ENCODE measurements around the gene MIA3. TPM values are rescaled to one million over a fixed set of nuclear protein-coding genes. Genes with fewer than 3 reads are reported as not detected.

MIA3 gene
- total and polyA plus RNA-seq, 9 of the 15 experiments (the other 6 are each of a cell fraction or from before 2014, with no cell fraction given), result 21.6 to 89.4 (median 40.8) TPM

DNA sequence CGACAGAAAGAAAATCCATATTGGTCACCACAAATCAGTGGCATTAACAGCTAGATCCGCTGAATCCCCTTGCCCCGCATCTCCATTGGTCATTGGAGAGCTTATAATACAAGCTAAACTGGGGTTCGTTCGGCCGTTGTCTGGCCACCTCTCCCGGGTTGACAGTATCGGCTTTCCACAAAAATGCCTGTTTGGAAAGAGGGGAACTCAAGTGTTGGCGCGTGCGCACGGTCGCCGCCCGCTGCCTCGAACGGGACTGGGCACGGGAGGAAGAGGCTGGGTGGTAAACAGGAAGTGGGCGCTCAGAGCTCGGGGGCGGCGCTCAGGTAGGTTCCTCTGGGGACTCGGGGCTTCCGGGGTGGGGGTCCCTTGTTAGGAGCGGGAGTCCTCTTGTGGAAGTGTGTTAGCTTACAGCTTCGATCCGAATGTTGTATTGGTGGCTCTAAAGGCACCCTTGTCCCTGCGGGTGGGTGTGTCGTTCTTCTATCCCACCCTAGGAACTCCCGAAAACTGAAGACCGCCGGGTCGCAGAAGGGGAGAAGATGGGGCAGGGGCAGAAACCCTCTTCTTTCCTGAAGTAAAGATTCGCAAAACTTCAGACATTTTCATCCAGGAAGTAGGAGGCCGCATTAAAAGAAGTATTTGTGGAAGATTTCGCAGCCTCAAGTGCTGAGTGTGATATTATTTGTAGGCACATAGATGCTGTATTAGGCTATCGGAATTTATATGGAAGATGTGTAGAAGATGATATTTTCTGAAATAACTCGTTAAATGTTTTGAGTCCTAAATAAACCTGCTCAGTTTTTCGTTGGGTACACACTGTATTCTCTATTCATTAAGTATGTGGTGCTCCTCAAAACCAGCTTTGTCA is 95.4 kb downstream of the MIA3 start (continued):
- TF ChIP-seq YY1 (IDR thresholded peaks at IDR 0.05; ENCODE audit: borderline replicate concordance in 1 of 3, control insufficient read depth in 1 of 3, extremely low read depth in 1 of 3, insufficient read depth in 3 of 3, insufficient read length in 1 of 3, insufficient replicate concordance in 2 of 3, low read depth in 1 of 3, low read length in 2 of 3), result peak in 2 of 3 experiments; percentile 48 to 74
- peak; percentile 97 for TF ChIP-seq SPI1 (IDR thresholded peaks at IDR 0.05; ENCODE audit: borderline replicate concordance, low read depth, low read length)
- no peak for TF ChIP-seq RFX7 (CRISPR knock-in tag; IDR thresholded peaks at IDR 0.05)
- no peak for TF ChIP-seq MYBL2 (IDR thresholded peaks at IDR 0.05; ENCODE audit: low read depth)
- no peak for TF ChIP-seq MYBL2 (CRISPR knock-in tag; IDR thresholded peaks at IDR 0.05; ENCODE audit: borderline replicate concordance)
- TF ChIP-seq ZNF695 (CRISPR knock-in tag; IDR thresholded peaks at IDR 0.05), result no peak
- no peak for TF ChIP-seq HLTF (IDR thresholded peaks at IDR 0.05)
- peak; percentile 7; the same call in 1 of the 2 replicates for TF ChIP-seq MAFF (IDR thresholded peaks at IDR 0.05; ENCODE audit: low read length)
- no peak for TF ChIP-seq XRCC4 (IDR thresholded peaks at IDR 0.05; ENCODE audit: extremely low read depth, insufficient read depth, insufficient read length)
- TF ChIP-seq, protein P1, sequence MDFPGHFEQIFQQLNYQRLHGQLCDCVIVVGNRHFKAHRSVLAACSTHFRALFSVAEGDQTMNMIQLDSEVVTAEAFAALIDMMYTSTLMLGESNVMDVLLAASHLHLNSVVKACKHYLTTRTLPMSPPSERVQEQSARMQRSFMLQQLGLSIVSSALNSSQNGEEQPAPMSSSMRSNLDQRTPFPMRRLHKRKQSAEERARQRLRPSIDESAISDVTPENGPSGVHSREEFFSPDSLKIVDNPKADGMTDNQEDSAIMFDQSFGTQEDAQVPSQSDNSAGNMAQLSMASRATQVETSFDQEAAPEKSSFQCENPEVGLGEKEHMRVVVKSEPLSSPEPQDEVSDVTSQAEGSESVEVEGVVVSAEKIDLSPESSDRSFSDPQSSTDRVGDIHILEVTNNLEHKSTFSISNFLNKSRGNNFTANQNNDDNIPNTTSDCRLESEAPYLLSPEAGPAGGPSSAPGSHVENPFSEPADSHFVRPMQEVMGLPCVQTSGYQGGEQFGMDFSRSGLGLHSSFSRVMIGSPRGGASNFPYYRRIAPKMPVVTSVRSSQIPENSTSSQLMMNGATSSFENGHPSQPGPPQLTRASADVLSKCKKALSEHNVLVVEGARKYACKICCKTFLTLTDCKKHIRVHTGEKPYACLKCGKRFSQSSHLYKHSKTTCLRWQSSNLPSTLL (IDR thresholded peaks at IDR 0.05), result no peak
- TF ChIP-seq BCL6 (CRISPR knock-in tag; IDR thresholded peaks at IDR 0.05), result no peak
- TF ChIP-seq ZNF586 (CRISPR knock-in tag; conservative IDR thresholded peaks at IDR 0.05), result no peak
- TF ChIP-seq NCOA1 (IDR thresholded peaks at IDR 0.05; ENCODE audit: low read depth), result peak; percentile 12; the same call in 1 of the 2 replicates
- no peak for TF ChIP-seq ZNF764 (CRISPR knock-in tag; IDR thresholded peaks at IDR 0.05; ENCODE audit: low read depth)
- no peak for TF ChIP-seq SAFB2 (IDR thresholded peaks at IDR 0.05; ENCODE audit: borderline replicate concordance, low read depth, low read length, severe bottlenecking)
- TF ChIP-seq EGR1 (conservative IDR thresholded peaks at IDR 0.05), result peak; percentile 87
- TF ChIP-seq DPF2 (IDR thresholded peaks at IDR 0.05), result no peak
- TF ChIP-seq, protein P2, sequence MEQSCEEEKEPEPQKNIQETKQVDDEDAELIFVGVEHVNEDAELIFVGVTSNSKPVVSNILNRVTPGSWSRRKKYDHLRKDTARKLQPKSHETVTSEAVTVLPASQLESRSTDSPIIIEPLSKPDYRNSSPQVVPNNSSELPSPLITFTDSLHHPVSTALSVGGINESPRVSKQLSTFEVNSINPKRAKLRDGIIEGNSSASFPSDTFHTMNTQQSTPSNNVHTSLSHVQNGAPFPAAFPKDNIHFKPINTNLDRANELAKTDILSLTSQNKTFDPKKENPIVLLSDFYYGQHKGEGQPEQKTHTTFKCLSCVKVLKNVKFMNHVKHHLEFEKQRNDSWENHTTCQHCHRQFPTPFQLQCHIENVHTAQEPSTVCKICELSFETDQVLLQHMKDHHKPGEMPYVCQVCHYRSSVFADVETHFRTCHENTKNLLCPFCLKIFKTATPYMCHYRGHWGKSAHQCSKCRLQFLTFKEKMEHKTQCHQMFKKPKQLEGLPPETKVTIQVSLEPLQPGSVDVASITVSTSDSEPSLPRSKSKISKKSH (CRISPR knock-in tag; IDR thresholded peaks at IDR 0.05), result no peak
- TF ChIP-seq SMAD1 (IDR thresholded peaks at IDR 0.05; ENCODE audit: low read depth, low read length, partially characterized antibody), result peak; percentile 30
- TF ChIP-seq SMARCE1 (IDR thresholded peaks at IDR 0.05), result no peak
- TF ChIP-seq, protein P3, sequence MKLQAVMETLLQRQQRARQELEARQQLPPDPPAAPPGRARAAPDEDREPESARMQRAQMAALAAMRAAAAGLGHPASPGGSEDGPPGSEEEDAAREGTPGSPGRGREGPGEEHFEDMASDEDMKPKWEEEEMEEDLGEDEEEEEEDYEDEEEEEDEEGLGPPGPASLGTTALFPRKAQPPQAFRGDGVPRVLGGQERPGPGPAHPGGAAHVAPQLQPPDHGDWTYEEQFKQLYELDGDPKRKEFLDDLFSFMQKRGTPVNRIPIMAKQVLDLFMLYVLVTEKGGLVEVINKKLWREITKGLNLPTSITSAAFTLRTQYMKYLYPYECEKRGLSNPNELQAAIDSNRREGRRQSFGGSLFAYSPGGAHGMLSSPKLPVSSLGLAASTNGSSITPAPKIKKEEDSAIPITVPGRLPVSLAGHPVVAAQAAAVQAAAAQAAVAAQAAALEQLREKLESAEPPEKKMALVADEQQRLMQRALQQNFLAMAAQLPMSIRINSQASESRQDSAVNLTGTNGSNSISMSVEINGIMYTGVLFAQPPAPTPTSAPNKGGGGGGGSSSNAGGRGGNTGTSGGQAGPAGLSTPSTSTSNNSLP (IDR thresholded peaks at IDR 0.05; ENCODE audit: borderline replicate concordance, low read depth, low read length), result no peak
- peak; percentile 84 for TF ChIP-seq L3MBTL2 (IDR thresholded peaks at IDR 0.05)
